ENCODE measurements around the gene UTP14A. TPM values are rescaled to one million over a fixed set of nuclear protein-coding genes. Genes with fewer than 3 reads are reported as not detected.

Gene UTP14A
- total RNA-seq, 4 donors from 2014 or later: 13.6 to 16.8 (median 15.9) TPM

- no peak for TF ChIP-seq CTCF (IDR thresholded peaks at IDR 0.05; ENCODE audit: low read depth)
These were observed 2.7 kb downstream of the UTP14A start for GRCh38 chrX:129908636-129909035.

- no peak for TF ChIP-seq CTCF (IDR thresholded peaks at IDR 0.05; ENCODE audit: low read depth)
These were observed 19.5 kb downstream of the UTP14A start for GRCh38 chrX:129925305-129926092.

GRCh38 chrX:129930941-129931410 lies 25.0 kb downstream of the UTP14A start:
- no peak for TF ChIP-seq CTCF (IDR thresholded peaks at IDR 0.05; ENCODE audit: low read depth)

GRCh38 chrX:129931411-129932015 lies 25.5 kb downstream of the UTP14A start:
- TF ChIP-seq CTCF (IDR thresholded peaks at IDR 0.05; ENCODE audit: low read depth): no peak

GRCh38 chrX:129932016-129932820 lies 26.3 kb downstream of the UTP14A start:
- TF ChIP-seq CTCF (IDR thresholded peaks at IDR 0.05; ENCODE audit: low read depth): no peak

- no peak for TF ChIP-seq CTCF (IDR thresholded peaks at IDR 0.05; ENCODE audit: low read depth)
These were observed 26.9 kb downstream of the UTP14A start for GRCh38 chrX:129932821-129933321.

Measured in subcutaneous adipose tissue (tissue), 4 donors.